ENCODE results near the gene MADCAM1. TPM values are rescaled to one million over a fixed set of nuclear protein-coding genes. Genes with fewer than 3 reads are reported as not detected.

MADCAM1 gene
- total RNA-seq, 4 donors from 2014 or later, result 0.56 to 3.1 TPM; not detected in 2

DNA sequence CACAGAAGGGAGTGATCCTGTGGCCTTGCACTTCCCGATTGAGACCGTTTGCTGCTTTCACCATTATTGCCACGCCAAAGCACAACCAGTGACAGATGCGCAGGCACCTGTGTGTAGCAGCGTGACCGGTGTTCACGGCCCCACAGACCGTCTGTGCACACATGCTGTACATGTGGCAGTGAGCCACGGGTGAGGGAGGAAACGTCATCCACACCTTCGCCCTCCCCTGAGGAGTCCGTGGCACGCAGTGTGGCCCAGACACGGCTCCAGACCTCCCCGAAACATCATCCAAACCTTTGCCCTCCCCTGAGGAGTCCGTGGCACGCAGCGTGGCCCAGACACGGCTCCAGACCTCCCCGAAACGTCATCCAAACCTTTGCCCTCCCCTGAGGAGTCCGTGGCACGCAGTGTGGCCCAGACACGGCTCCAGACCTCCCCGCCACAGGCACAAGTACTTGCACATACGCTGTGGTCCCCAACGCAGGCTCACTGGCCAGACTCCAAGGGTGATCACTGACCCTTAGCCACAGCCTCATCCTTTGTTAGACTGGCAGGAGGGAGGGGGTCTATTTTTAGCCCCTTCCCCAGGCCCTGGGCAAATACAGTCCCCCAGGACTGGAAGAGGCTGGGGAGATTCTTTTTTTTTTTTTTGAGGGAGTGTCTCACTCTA lies 27.6 kb upstream of the MADCAM1 start:
- no peaks in the 10 kb centered on the region for H3K9me3 ChIP-seq
- no peaks in the 10 kb centered on the region for H3K4me1 ChIP-seq
- intact Hi-C loops (cut with DNase I), result no loop called here
- no peaks in the 10 kb centered on the region for H3K27me3 ChIP-seq
- no peak overlapping the region for H3K4me3 ChIP-seq (replicated peaks in 1 of 3)
- WGBS, 2 donors, result 77 to 79% methylated on average over 23 to 27 of the region's 27 CpGs
- no peaks in the 10 kb centered on the region for H3K36me3 ChIP-seq
- DNase-seq, result no peak
- TF ChIP-seq, protein P1, sequence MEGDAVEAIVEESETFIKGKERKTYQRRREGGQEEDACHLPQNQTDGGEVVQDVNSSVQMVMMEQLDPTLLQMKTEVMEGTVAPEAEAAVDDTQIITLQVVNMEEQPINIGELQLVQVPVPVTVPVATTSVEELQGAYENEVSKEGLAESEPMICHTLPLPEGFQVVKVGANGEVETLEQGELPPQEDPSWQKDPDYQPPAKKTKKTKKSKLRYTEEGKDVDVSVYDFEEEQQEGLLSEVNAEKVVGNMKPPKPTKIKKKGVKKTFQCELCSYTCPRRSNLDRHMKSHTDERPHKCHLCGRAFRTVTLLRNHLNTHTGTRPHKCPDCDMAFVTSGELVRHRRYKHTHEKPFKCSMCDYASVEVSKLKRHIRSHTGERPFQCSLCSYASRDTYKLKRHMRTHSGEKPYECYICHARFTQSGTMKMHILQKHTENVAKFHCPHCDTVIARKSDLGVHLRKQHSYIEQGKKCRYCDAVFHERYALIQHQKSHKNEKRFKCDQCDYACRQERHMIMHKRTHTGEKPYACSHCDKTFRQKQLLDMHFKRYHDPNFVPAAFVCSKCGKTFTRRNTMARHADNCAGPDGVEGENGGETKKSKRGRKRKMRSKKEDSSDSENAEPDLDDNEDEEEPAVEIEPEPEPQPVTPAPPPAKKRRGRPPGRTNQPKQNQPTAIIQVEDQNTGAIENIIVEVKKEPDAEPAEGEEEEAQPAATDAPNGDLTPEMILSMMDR (IDR thresholded peaks at IDR 0.05), result no peak
- TF ChIP-seq POLR2A (IDR thresholded peaks at IDR 0.05), result no peak
- no peak overlapping the region for H3K27ac ChIP-seq

DNA sequence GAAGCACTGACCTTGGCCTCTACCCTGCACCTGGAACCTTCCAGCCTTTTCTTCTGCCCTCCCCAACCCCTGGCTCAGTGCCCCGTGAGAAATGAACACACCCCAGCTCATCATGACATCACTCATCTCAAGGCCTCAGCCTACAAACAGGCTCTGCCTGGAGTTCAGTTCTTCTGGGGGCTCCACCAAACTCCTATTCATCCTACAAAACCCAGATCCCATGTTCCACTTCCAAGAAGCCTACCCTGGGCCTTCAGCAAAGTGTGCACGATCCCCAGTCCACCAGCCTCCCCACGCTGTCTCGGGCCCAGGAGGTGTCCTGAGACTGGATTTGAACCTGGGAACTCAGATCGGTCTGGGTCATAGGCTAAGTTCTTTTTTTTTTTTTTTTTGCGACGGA lies 26.5 kb upstream of the MADCAM1 start:
- H3K4me3 ChIP-seq (replicated peaks in 1 of 3), result no peak overlapping the region
- no peaks in the 10 kb centered on the region for H3K4me1 ChIP-seq
- WGBS, 2 donors, result 83 to 85% methylated on average over 7 of the region's 7 CpGs
- no peaks in the 10 kb centered on the region for H3K27me3 ChIP-seq
- TF ChIP-seq, protein P1 (IDR thresholded peaks at IDR 0.05), result no peak
- TF ChIP-seq POLR2A (IDR thresholded peaks at IDR 0.05), result no peak
- H3K36me3 ChIP-seq, result no peaks in the 10 kb centered on the region
- intact Hi-C loops (cut with DNase I), result no loop called here
- no peaks in the 10 kb centered on the region for H3K9me3 ChIP-seq
- DNase-seq, result no peak
- no peak overlapping the region for H3K27ac ChIP-seq

DNA sequence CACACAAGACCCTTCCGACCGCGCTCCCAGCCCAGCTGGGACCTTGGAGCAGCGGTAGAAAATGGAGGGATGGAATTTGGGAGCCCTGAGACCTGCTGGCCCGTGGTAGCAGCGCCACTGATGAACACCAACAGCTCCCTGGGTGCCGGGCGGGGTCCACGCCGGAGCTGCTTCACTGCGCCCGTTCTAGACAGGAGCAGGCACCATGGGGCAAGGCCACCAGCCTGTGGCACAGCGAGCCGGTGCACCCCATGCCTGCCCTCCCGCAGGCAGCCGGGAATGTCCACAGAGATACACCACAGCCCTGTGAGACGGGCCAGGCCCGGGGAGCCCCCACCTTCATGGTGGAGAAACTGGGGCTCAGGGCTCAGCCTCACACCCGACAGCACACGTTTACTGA lies 25.6 kb upstream of the MADCAM1 start:
- WGBS, 2 donors, result 75 to 84% methylated on average over 8 to 20 of the region's 20 CpGs
- intact Hi-C loops (cut with DNase I), result no loop called here
- Histone ChIP-seq H3K4me1 (no peaks in the 10 kb centered on the region), H3K9me3 (no peaks in the 10 kb centered on the region), H3K4me3 (replicated peaks in 1 of 3) (no peak overlapping the region), H3K36me3 (no peaks in the 10 kb centered on the region), H3K27me3 (no peaks in the 10 kb centered on the region), H3K27ac (no peak overlapping the region)
- DNase-seq, result no peak
- TF ChIP-seq POLR2A (IDR thresholded peaks at IDR 0.05), result no peak
- TF ChIP-seq, protein P1 (IDR thresholded peaks at IDR 0.05), result no peak

DNA sequence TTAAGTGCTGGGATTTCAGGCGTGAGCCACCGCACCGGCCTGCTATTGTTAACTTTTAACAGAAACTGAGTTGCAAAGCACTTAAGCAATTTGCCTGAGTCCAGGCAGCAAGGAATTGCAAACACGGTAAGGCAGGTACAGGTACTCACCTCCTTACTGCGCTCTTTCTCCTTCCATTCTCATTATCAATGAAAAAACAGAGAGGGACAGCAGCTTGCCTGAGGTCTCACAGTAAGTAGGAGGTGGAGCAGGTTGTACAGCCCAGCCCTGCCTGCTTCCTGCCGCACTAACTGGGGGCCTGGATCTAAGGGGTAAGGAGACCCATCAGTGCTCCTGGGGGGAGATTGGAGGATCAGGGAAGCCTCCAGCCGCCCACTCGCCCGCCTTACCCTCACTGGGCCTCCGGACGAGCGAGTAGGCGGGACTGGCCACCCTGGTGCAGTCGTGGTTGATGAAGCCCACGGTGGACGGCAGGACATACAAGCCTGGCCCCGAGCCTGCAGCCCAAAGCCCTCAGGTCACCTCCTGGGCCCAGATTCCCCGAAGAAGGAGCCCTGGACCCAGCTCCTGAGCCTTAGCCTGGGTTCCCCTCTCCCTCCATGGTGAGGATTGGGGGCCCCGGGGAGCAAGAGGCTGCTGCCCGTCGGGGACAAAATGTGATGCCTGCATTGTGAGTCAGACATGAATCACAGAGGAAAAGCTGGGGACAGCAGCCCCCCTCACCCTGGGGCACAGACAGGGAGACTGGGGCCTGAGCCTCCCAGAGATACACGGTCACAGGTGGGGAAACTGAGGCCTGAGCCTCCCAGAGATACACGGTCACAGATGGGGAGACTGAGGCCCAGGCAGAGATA lies 24.1 kb upstream of the MADCAM1 start:
- H3K4me1 ChIP-seq, result no peaks in the 10 kb centered on the region
- WGBS, 2 donors, result 75 to 76% methylated on average over 10 to 21 of the region's 23 CpGs
- H3K36me3 ChIP-seq, result no peaks in the 10 kb centered on the region
- H3K9me3 ChIP-seq, result no peaks in the 10 kb centered on the region
- no peak overlapping the region for H3K27ac ChIP-seq
- intact Hi-C loops (cut with DNase I), result no loop called here
- TF ChIP-seq, protein P1 (IDR thresholded peaks at IDR 0.05), result no peak
- TF ChIP-seq POLR2A (IDR thresholded peaks at IDR 0.05), result no peak
- no peak overlapping the region for H3K4me3 ChIP-seq (replicated peaks in 1 of 3)
- no peaks in the 10 kb centered on the region for H3K27me3 ChIP-seq
- no peak for DNase-seq

All from thyroid gland (tissue), 4 donors.